GM18517 (cell line): Measurements from ENCODE around the gene STAG1.
"Not testable (repeated sequence)": the region's sequence is repeated elsewhere in the genome, so short reads cannot be mapped to it uniquely, and the experiment has no call there.

Experiments used
- ATAC-seq: cut with Tn5 transposase; IDR thresholded peaks from one replicate; pipeline ENCODE4 v1.9.1; 2021; ENCODE audit warnings: mild to moderate bottlenecking, moderate library complexity; ENCODE audit not compliant: unreplicated experiment

Gene STAG1

DNA sequence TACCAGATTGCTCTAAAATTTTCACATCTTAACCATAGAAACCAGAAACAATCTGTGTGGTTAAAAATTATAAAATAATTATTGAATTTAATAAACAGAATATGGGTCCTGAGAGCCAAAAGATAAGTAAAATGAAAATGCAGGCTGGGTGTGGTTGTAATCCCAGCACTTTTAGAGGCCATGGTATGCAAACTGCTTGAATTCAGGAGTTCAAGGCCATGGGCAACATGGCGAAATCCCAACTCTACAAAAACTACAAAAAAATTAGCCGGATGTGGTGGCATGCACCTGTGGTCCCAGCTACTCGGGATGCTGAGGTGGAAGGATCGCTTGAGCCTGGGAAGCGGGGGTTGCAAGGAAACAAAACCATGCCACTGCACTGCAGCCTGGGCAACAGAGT, 236.1 kb downstream of the STAG1 start:
- ATAC-seq, result no peak

DNA sequence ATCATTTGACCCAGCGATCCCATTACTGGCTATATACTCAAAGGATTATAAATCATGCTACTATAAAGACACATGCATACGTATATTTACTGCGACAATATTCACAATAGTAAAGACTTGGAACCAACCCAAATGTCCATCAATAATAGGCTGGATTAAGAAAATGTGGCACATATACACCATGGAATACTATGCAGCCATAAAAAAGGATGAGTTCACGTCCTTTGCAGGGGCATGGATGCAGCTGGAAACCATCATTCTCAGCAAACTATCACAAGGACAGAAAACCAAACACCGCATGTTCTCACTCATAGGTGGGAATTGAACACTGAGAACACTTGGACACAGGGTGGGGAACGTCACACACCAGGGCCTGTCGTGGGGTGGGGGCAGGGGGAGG, 237.6 kb downstream of the STAG1 start:
- ATAC-seq, result not testable (repeated sequence)

- no peak for ATAC-seq
Measured at GRCh38 chr3:136513367-136513766, 238.8 kb downstream of the STAG1 start.

- ATAC-seq, result no peak
Measured at GRCh38 chr3:136512381-136512780, 239.8 kb downstream of the STAG1 start.

GRCh38 chr3:136505676-136506075, 246.5 kb downstream of the STAG1 start:
- no peak for ATAC-seq

DNA sequence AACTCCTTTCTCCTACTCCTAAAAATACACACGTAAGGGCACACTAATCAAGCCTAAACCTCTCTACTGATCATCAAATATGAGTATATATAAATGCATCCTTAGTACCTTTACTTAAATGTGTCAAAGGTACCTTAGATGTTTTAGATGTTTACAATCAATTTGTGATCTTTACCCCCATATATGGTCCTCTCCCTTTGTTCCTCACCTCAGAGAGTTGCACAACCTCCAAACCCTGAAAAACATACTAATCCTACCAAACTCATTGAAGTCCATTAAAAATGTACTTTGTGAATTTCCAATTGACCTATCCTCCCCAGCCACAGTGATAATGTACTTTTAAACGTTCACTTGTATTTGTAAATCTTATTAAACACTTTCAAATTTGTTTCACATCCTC, 249.1 kb downstream of the STAG1 start:
- ATAC-seq, result no peak

- no peak for ATAC-seq
Measured at GRCh38 chr3:136498919-136499447, 253.2 kb downstream of the STAG1 start.

GRCh38 chr3:136495213-136495612, 257.0 kb downstream of the STAG1 start:
- ATAC-seq, result no peak

DNA sequence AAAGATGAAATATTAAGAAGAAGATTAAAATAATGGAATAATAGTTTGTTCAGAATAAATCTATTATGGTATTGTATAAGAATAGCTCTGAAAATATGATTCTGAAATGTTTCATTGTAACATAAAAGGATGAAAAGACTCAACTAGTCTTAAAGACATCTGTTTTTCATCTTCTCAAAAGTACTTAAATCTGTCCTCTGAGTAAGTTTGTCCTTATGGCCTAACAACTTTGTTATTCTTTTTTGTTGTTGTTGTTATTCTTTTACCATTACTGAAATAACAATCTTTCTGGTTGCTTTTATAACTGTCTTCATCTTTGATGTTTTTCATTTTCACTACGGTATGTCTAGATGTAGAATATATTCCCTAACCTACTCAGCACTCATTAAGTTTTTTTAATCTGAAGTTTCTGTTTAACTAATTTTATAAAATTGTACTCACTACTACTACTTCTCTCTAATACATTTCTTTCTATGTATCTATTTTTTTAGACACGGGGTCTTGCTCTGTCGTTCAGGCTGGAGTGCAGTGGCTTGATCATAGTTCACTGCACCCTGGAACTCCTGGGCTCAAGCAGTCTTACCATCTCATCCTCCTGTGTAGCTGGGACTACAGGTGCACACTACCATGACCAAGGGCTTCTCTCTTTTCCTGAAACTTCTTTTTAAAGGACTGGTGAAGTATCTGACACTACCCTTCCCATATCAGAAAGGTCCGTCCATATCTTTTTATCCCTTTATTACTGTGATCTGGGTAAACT, 261.4 kb downstream of the STAG1 start:
- ATAC-seq, result no peak

DNA sequence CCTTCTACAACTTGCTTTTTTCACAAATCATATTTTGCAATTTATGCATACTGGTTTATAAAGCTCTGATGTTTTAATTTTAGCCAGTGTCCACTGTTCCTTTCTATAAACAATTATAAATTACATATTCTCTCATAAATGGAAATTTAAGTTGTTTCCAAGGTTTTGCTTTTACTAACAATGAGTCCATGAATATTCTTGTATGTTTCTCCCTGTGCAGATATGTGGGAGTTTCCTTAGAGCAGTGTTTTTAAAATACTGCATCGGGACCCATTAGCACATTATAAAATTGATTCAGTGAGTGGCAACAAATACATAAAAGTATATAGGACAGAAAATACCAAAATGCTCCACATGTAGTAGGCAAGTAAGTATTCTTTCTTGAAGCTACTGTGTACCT, 266.4 kb downstream of the STAG1 start:
- ATAC-seq, result no peak

DNA sequence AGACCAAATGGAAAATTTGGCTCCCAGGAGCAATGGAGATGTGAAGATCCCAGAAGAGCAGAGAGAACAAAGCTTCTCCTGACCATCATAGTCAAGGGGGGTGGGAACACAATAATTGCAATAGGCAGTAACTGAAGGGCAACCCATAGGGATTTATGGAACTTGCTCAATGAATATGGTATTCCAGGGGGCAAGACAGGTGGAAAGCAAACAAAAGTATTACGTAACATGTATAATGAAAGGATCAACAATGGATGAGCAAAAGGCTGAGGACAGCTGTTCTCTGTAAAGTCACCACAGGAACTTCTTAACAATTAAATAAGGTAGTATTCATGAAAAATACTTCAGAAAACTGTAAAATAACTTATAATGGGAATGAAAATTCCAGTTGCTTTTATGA, 275.9 kb downstream of the STAG1 start:
- no peak for ATAC-seq

DNA sequence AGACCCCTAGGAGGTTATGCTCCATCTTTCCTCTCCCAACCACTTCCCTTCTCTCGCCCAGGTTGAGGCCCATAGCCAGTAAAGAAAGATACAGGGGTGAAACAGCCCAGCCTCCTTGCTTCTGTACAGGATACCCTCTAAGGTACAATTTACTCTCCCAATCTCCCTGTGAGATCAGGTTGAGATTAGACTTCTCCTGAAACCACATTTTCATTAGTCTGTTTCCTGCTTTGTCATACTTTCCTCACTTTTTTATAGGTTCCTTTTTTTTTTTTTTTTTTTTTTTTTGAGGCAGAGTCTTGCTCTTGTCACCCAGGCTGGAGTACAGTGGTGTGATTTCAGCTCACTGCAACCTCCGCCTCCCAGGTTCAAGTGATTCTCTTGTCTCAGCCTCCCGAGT, 277.3 kb downstream of the STAG1 start:
- ATAC-seq, result not testable (repeated sequence)

DNA sequence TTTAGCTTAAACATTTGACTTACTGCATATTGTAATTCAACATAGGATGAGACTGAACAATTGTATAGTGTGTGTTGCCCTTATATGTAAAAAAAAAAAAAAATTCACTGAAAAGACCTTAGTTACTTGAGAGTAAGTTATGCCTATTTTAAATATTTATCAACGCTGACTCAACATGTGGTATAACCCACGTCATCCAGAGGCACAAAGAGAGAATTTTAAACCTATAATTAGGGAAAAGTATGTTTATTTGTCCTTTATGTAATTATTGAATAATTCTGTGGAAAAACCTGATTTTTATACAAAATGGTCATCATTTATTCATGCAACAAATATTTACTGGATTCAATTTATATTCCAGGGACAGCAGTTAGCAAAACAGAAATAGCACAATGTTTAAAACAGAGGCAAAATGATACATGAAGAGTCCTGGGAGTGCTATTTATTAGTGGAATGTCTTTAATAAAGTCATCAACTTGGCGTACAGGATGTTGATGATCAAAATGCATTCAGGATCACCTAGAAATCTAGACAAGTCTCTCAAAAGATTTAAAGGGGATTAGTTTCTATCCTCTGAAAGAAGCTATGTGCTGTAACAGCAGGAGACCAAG, 278.4 kb downstream of the STAG1 start:
- no peak for ATAC-seq

DNA sequence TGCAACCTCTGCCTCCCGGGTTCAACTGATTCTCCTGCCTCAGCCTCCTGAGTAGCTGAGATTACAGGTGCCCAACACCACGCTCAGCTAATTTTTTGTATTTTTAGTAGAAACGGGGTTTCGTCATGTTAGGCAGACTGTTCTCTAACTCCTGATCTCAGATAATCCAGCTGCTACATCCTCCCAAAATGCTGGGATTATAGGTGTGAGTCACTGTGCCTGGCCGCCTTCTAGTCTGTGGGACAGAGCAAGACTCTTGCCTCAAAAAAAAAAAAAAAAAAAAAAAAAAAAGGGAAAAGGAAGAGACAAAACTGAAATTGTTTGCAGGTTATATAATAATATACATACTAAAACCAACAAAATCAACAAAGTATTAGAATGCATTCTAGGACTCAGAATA, 286.9 kb downstream of the STAG1 start:
- ATAC-seq, result no peak

DNA sequence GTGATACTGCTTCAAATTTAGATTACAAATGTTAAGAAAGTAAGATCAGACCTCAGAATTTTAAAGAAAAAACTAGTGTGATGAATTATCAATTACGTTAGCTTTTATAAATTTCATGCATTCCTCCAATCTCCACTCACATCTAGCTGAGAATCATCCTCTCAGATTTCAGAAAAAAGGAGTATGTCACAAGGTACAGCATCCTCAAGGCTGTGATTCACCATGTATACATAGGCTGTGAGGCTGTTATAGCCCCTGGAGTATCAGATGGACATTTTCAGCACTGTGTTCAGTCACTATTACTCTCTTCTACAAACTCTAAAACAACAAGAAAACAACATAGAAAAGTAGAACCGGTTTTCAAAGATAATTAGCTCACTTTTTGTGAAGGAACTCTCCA, 287.7 kb downstream of the STAG1 start:
- no peak for ATAC-seq

- ATAC-seq, result no peak
Measured at GRCh38 chr3:136463170-136463569, 289.0 kb downstream of the STAG1 start.

- ATAC-seq, result no peak
Measured at GRCh38 chr3:136457793-136458192, 294.4 kb downstream of the STAG1 start.

- no peak for ATAC-seq
Measured at GRCh38 chr3:136456196-136456595, 296.0 kb downstream of the STAG1 start.

DNA sequence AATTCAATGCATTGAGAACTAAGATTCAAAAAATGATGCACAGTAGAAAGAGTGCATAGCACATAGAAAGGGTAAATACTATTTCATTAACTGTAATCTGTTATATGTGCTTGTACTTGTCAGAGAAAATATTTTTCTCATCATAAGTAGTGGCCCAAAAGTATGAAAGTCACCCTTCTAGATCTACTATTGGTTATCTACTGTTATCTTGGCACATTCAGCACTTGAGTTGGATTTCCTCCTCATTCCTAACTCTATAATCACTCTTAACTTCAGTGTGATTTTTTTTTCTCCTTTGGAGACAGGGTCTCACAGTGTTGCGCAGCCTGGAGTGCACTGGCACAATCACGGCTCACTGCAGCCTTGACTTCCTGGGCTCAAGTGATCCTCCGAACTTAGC, 307.6 kb downstream of the STAG1 start:
- no peak for ATAC-seq

- no peak for ATAC-seq
Measured at GRCh38 chr3:136437043-136437442, 315.1 kb downstream of the STAG1 start.

- ATAC-seq, result no peak
Measured at GRCh38 chr3:136434429-136434828, 317.7 kb downstream of the STAG1 start.

GRCh38 chr3:136432685-136433084, 319.5 kb downstream of the STAG1 start:
- ATAC-seq, result no peak
